Activated CD4-positive, alpha-beta T cell treated with anti-CD3 and anti-CD28 coated beads, Interleukin-2, amount 10 ng/mL, durations not matched to agents 24 days and 14 days (primary cell): ENCODE results near the gene TXNDC2. TPM values are rescaled to one million over a fixed set of nuclear protein-coding genes. Genes with fewer than 3 reads are reported as not detected.

ENCODE experiments used
- DNase-seq: peaks from one replicate; pipeline ENCODE4 v3.0.0; 2022
- H3K27ac Mint-ChIP-seq: one replicate; pipeline ENCODE4 v1.8.0; 2022; ENCODE audit warnings: mild to moderate bottlenecking, mixed read lengths
- H3K27me3 Mint-ChIP-seq: one replicate; pipeline ENCODE4 v1.8.0; 2022; ENCODE audit warnings: mixed read lengths
- H3K36me3 Mint-ChIP-seq: one replicate; pipeline ENCODE4 v1.8.0; 2022; ENCODE audit warnings: low read depth, mild to moderate bottlenecking, mixed read lengths
- H3K4me1 Mint-ChIP-seq: one replicate; pipeline ENCODE4 v1.8.0; 2021; ENCODE audit warnings: mixed read lengths
- H3K4me3 Mint-ChIP-seq: one replicate; pipeline ENCODE4 v1.8.0; 2022; ENCODE audit warnings: mild to moderate bottlenecking, moderate library complexity, mixed read lengths
- H3K9me3 Mint-ChIP-seq: one replicate; pipeline ENCODE4 v1.8.0; 2021; ENCODE audit warnings: mixed read lengths
- intact Hi-C: fragments of 100-400 bp; cut with micrococcal nuclease; formaldehyde crosslinking; loops from one replicate; pipeline ENCODE4 v1.15.1; 2023
- total RNA-seq: library from RNA; stranded (reverse); gene quantifications from 2 replicates; pipeline ENCODE4 v1.2.3, GENCODE V29; 2022

TXNDC2 gene
- total RNA-seq, 1 donor from 2014 or later, result not detected

GRCh38 chr18:9914584-9915290 lies 29.0 kb downstream of the TXNDC2 start:
- intact Hi-C loops, result loop anchor here (1.0 to 10.0 kb wide), 8 partner anchors 38 to 1938 kb away; partner anchors contain the start of genes CHMP1B, MTCL1, NDUFV2 and PPP4R1
- no peaks in the 10 kb centered on the region for H3K36me3 Mint-ChIP-seq
- peak overlapping the region; percentile 89 for H3K4me3 Mint-ChIP-seq
- peaks cover 4% of the 10 kb centered on the region for H3K27me3 Mint-ChIP-seq
- DNase-seq, result peak; percentile 90
- peaks cover 25% of the 10 kb centered on the region for H3K4me1 Mint-ChIP-seq
- H3K9me3 Mint-ChIP-seq, result no peaks in the 10 kb centered on the region
- peak overlapping the region; percentile 90 for H3K27ac Mint-ChIP-seq

GRCh38 chr18:9915291-9916076 lies 29.7 kb downstream of the TXNDC2 start:
- peak overlapping the region; percentile 89 for H3K4me3 Mint-ChIP-seq
- H3K27ac Mint-ChIP-seq, result peak overlapping the region; percentile 90
- intact Hi-C loops, result loop anchor here (1.0 to 10.0 kb wide), 4 partner anchors 37 to 1211 kb away; partner anchors contain the start of genes MTCL1 and TWSG1
- no peaks in the 10 kb centered on the region for H3K9me3 Mint-ChIP-seq
- H3K4me1 Mint-ChIP-seq, result peaks cover 25% of the 10 kb centered on the region
- H3K36me3 Mint-ChIP-seq, result no peaks in the 10 kb centered on the region
- no peak for DNase-seq
- H3K27me3 Mint-ChIP-seq, result no peaks in the 10 kb centered on the region

GRCh38 chr18:9916077-9916639 lies 30.4 kb downstream of the TXNDC2 start:
- peak overlapping the region; percentile 89 for H3K4me3 Mint-ChIP-seq
- peaks cover 25% of the 10 kb centered on the region for H3K4me1 Mint-ChIP-seq
- H3K27ac Mint-ChIP-seq, result peak overlapping the region; percentile 83
- H3K36me3 Mint-ChIP-seq, result no peaks in the 10 kb centered on the region
- DNase-seq, result no peak
- H3K27me3 Mint-ChIP-seq, result no peaks in the 10 kb centered on the region
- intact Hi-C loops, result loop anchor here (5.0 to 10.0 kb wide), 3 partner anchors 36 to 1211 kb away; partner anchors contain the start of genes MTCL1 and TWSG1
- no peaks in the 10 kb centered on the region for H3K9me3 Mint-ChIP-seq

- no peaks in the 10 kb centered on the region for H3K27me3 Mint-ChIP-seq
- H3K27ac Mint-ChIP-seq, result no peak overlapping the region
- DNase-seq, result no peak
- peaks cover 27% of the 10 kb centered on the region for H3K4me1 Mint-ChIP-seq
- intact Hi-C loops, result loop anchor here (5.0 to 10.0 kb wide), 3 partner anchors 35 to 1212 kb away; partner anchors contain the start of genes MTCL1 and TWSG1
- no peaks in the 10 kb centered on the region for H3K9me3 Mint-ChIP-seq
- no peaks in the 10 kb centered on the region for H3K36me3 Mint-ChIP-seq
- peak overlapping the region; percentile 89 for H3K4me3 Mint-ChIP-seq
Observed at GRCh38 chr18:9916808-9917207, 31.0 kb downstream of the TXNDC2 start.

- Mint-ChIP-seq H3K4me3 (no peak overlapping the region), H3K9me3 (no peaks in the 10 kb centered on the region), H3K27ac (no peak overlapping the region), H3K4me1 (peaks cover 28% of the 10 kb centered on the region), H3K36me3 (no peaks in the 10 kb centered on the region), H3K27me3 (no peaks in the 10 kb centered on the region)
- intact Hi-C loops, result loop anchor here (5.0 to 10.0 kb wide), 3 partner anchors 34 to 1213 kb away; partner anchors contain the start of genes MTCL1 and TWSG1
- no peak for DNase-seq
Observed at GRCh38 chr18:9918016-9918680, 32.4 kb downstream of the TXNDC2 start.

GRCh38 chr18:9919564-9920232 lies 33.9 kb downstream of the TXNDC2 start:
- Mint-ChIP-seq H3K27ac (no peak overlapping the region), H3K9me3 (no peaks in the 10 kb centered on the region), H3K4me1 (peaks cover 32% of the 10 kb centered on the region), H3K36me3 (no peaks in the 10 kb centered on the region), H3K27me3 (no peaks in the 10 kb centered on the region), H3K4me3 (no peak overlapping the region)
- DNase-seq, result no peak
- intact Hi-C loops, result loop anchor here (5.0 to 10.0 kb wide), 3 partner anchors 33 to 1215 kb away; partner anchors contain the start of genes MTCL1 and TWSG1

- Mint-ChIP-seq H3K27ac (no peak overlapping the region), H3K4me1 (peaks cover 29% of the 10 kb centered on the region)
Observed at GRCh38 chr18:9922592-9923311, 37.0 kb downstream of the TXNDC2 start.

GRCh38 chr18:9924371-9924943 lies 38.7 kb downstream of the TXNDC2 start:
- Mint-ChIP-seq H3K9me3 (no peaks in the 10 kb centered on the region), H3K27ac (no peak overlapping the region), H3K36me3 (no peaks in the 10 kb centered on the region), H3K27me3 (no peaks in the 10 kb centered on the region), H3K4me1 (peaks cover 33% of the 10 kb centered on the region), H3K4me3 (no peak overlapping the region)
- intact Hi-C loops, result no loop called here
- DNase-seq, result no peak

More at GRCh38 chr18:9922592-9923311, 37.0 kb downstream of the TXNDC2 start:
- intact Hi-C loops, result no loop called here
- peak overlapping the region; percentile 16 for H3K4me3 Mint-ChIP-seq
- H3K9me3 Mint-ChIP-seq, result no peaks in the 10 kb centered on the region
- DNase-seq, result no peak
- H3K36me3 Mint-ChIP-seq, result no peaks in the 10 kb centered on the region
- no peaks in the 10 kb centered on the region for H3K27me3 Mint-ChIP-seq

GRCh38 chr18:9925369-9925768 lies 39.6 kb downstream of the TXNDC2 start:
- Mint-ChIP-seq H3K36me3 (no peaks in the 10 kb centered on the region), H3K9me3 (no peaks in the 10 kb centered on the region), H3K27ac (no peak overlapping the region), H3K27me3 (no peaks in the 10 kb centered on the region), H3K4me1 (peaks cover 37% of the 10 kb centered on the region), H3K4me3 (no peak overlapping the region)
- DNase-seq, result no peak
- intact Hi-C loops, result no loop called here

GRCh38 chr18:9925795-9926194 lies 40.0 kb downstream of the TXNDC2 start:
- no peak for DNase-seq
- Mint-ChIP-seq H3K27me3 (no peaks in the 10 kb centered on the region), H3K4me1 (peaks cover 38% of the 10 kb centered on the region)

GRCh38 chr18:9926223-9926894 lies 40.6 kb downstream of the TXNDC2 start:
- H3K27me3 Mint-ChIP-seq, result no peaks in the 10 kb centered on the region
- intact Hi-C loops, result no loop called here
- DNase-seq, result no peak
- no peaks in the 10 kb centered on the region for H3K9me3 Mint-ChIP-seq
- H3K36me3 Mint-ChIP-seq, result peaks cover 2% of the 10 kb centered on the region
- no peak overlapping the region for H3K27ac Mint-ChIP-seq
- peaks cover 38% of the 10 kb centered on the region for H3K4me1 Mint-ChIP-seq
- no peak overlapping the region for H3K4me3 Mint-ChIP-seq

More at GRCh38 chr18:9925795-9926194, 40.0 kb downstream of the TXNDC2 start:
- no peaks in the 10 kb centered on the region for H3K9me3 Mint-ChIP-seq
- H3K4me3 Mint-ChIP-seq, result no peak overlapping the region
- H3K36me3 Mint-ChIP-seq, result no peaks in the 10 kb centered on the region
- no peak overlapping the region for H3K27ac Mint-ChIP-seq
- intact Hi-C loops, result no loop called here

GRCh38 chr18:9926977-9927376 lies 41.2 kb downstream of the TXNDC2 start:
- intact Hi-C loops, result no loop called here
- DNase-seq, result no peak
- H3K4me1 Mint-ChIP-seq, result peaks cover 35% of the 10 kb centered on the region
- H3K4me3 Mint-ChIP-seq, result no peak overlapping the region
- no peaks in the 10 kb centered on the region for H3K9me3 Mint-ChIP-seq
- no peak overlapping the region for H3K27ac Mint-ChIP-seq
- H3K36me3 Mint-ChIP-seq, result peaks cover 4% of the 10 kb centered on the region
- no peaks in the 10 kb centered on the region for H3K27me3 Mint-ChIP-seq
